ENCODE measurements around the gene KLF9. TPM values are rescaled to one million over a fixed set of nuclear protein-coding genes. Genes with fewer than 3 reads are reported as not detected.

Gene KLF9
- total and polyA plus RNA-seq, 9 donors: 15.1 to 171 (median 59.0) TPM

DNA sequence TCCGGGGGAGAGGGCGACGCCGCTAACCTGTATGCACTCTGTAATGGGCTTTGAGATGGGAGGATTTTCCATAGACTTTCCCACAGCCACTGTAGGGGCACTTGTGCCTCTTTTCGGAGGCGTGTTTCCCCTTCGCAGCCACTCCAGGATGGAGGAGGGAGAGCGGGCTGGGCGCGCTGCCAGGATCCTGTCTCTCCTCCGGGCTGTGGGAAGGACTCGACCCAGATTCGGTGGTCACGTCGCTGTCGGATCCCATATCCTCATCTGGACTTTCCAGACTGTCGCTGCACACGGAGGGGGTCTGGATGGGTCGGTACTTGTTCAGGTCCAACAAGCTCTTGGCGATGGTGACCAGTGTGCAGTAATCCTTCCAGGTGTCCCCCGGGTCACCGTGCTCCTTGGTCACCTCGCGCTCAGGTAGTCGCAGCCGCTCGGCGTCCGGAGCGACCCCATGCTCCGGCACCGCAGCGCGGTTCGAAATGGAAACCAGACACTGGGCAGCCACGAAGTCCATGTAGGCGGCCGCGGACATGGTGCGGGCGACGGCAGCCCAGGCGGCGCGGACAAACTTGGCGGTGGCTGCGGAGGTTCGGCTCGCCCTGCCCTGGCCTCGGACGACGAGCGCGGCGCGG, 1.5 kb downstream of the KLF9 start:
- Histone ChIP-seq H3K4me3 (peak overlapping the region; percentile 97), H3K4me1 (ENCODE audit: insufficient read depth) (peaks cover 10% of the 10 kb centered on the region), H3K36me3 (no peaks in the 10 kb centered on the region), H3K27ac (peak overlapping the region; percentile 98 to 100), H3K27me3 (no peaks in the 10 kb centered on the region), H3K9me3 (no peaks in the 10 kb centered on the region)
- intact Hi-C loops (cut with DNase I): loop anchor here in 2 of 4 donors (2.0 to 10.0 kb wide), 2 partner anchors 188 to 438 kb away; no protein-coding TSS in a partner anchor
- peak; percentile 86 to 94 (median 90) for DNase-seq
- 0 to 1% (median 0%) methylated on average over 20 to 56 of the region's 56 CpGs for WGBS, 3 donors
- TF ChIP-seq POLR2A (IDR thresholded peaks at IDR 0.05) (no peak), EP300 (IDR thresholded peaks at IDR 0.05) (no peak)
- TF ChIP-seq, protein P1, sequence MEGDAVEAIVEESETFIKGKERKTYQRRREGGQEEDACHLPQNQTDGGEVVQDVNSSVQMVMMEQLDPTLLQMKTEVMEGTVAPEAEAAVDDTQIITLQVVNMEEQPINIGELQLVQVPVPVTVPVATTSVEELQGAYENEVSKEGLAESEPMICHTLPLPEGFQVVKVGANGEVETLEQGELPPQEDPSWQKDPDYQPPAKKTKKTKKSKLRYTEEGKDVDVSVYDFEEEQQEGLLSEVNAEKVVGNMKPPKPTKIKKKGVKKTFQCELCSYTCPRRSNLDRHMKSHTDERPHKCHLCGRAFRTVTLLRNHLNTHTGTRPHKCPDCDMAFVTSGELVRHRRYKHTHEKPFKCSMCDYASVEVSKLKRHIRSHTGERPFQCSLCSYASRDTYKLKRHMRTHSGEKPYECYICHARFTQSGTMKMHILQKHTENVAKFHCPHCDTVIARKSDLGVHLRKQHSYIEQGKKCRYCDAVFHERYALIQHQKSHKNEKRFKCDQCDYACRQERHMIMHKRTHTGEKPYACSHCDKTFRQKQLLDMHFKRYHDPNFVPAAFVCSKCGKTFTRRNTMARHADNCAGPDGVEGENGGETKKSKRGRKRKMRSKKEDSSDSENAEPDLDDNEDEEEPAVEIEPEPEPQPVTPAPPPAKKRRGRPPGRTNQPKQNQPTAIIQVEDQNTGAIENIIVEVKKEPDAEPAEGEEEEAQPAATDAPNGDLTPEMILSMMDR (IDR thresholded peaks at IDR 0.05): no peak

GRCh38 chr9:70411930-70412831, 2.3 kb downstream of the KLF9 start:
- DNase-seq: peak; percentile 71 to 78 (median 74)
- Histone ChIP-seq H3K27me3 (no peaks in the 10 kb centered on the region), H3K36me3 (no peaks in the 10 kb centered on the region), H3K27ac (peak overlapping the region; percentile 98 to 100), H3K9me3 (no peaks in the 10 kb centered on the region), H3K4me3 (peak overlapping the region; percentile 97), H3K4me1 (ENCODE audit: insufficient read depth) (peaks cover 16% of the 10 kb centered on the region)
- WGBS, 3 donors: 0 to 1% (median 0%) methylated on average over 40 to 41 of the region's 41 CpGs
- TF ChIP-seq, protein P1 (IDR thresholded peaks at IDR 0.05): no peak
- TF ChIP-seq EP300 (IDR thresholded peaks at IDR 0.05): no peak
- no peak for TF ChIP-seq POLR2A (IDR thresholded peaks at IDR 0.05)
- intact Hi-C loops (cut with DNase I): loop anchor here in 2 of 4 donors (2.0 to 10.0 kb wide), 2 partner anchors 189 to 437 kb away; no protein-coding TSS in a partner anchor

GRCh38 chr9:70411121-70411929, 3.1 kb downstream of the KLF9 start:
- Histone ChIP-seq H3K27ac (peak overlapping the region; percentile 98 to 100), H3K4me1 (ENCODE audit: insufficient read depth) (peaks cover 19% of the 10 kb centered on the region), H3K27me3 (no peaks in the 10 kb centered on the region), H3K36me3 (no peaks in the 10 kb centered on the region), H3K4me3 (peak overlapping the region; percentile 97), H3K9me3 (no peaks in the 10 kb centered on the region)
- intact Hi-C loops (cut with DNase I): loop anchor here in 1 of 4 donors (10.0 kb wide), 1 partner anchor 437 kb away; no protein-coding TSS in a partner anchor
- TF ChIP-seq, protein P1 (IDR thresholded peaks at IDR 0.05): no peak
- peak; percentile 49 for TF ChIP-seq POLR2A (IDR thresholded peaks at IDR 0.05)
- DNase-seq: peak; percentile 56 to 77 (median 65)
- 1 to 4% (median 3%) methylated on average over 15 of the region's 15 CpGs for WGBS, 3 donors

GRCh38 chr9:70410368-70410767, 4.1 kb downstream of the KLF9 start:
- 0 to 10% (median 6%) methylated on average over 1 of the region's 1 CpG for WGBS, 3 donors
- TF ChIP-seq EP300 (IDR thresholded peaks at IDR 0.05) (no peak), POLR2A (IDR thresholded peaks at IDR 0.05) (no peak)
- TF ChIP-seq, protein P1 (IDR thresholded peaks at IDR 0.05): no peak
- Histone ChIP-seq H3K4me1 (ENCODE audit: insufficient read depth) (peaks cover 23% of the 10 kb centered on the region), H3K27me3 (no peaks in the 10 kb centered on the region), H3K4me3 (peak overlapping the region; percentile 97), H3K36me3 (no peaks in the 10 kb centered on the region), H3K9me3 (no peaks in the 10 kb centered on the region), H3K27ac (peak overlapping the region in 1 of 2 donors; percentile 100)
- peak in 1 of 5 donors; percentile 19 for DNase-seq
- intact Hi-C loops (cut with DNase I): loop anchor here in 1 of 4 donors (10.0 kb wide), 1 partner anchor 436 kb away; no protein-coding TSS in a partner anchor

Measured in ovary (tissue), 9 donors.